OCI-LY3 (cell line): ENCODE results near the gene BLOC1S4.

Experiments
- H2AFZ ChIP-seq: fragments of 200-600, 300-600 bp; shearing (Covaris generic); 2 replicates; pipeline ENCODE4 v1.6.0; 2014; ENCODE audit warnings: antibody characterized with exemption, low read depth, low read length
- H3K27ac ChIP-seq: fragments of 200-600, 300-600 bp; sonication (generic); 2 replicates; pipeline ENCODE4 v1.5.1; 2014; ENCODE audit warnings: mild to moderate bottlenecking, low read length, moderate library complexity, mixed read lengths
- H3K27me3 ChIP-seq: fragments of 200-600, 300-600 bp; sonication (generic); 2 replicates; pipeline ENCODE4 v1.6.1; 2014; ENCODE audit warnings: low read depth, low read length, mixed read lengths
- H3K36me3 ChIP-seq: fragments of 200-600, 300-600 bp; sonication (generic); replicated peaks from 2 replicates; pipeline ENCODE3; 2014; ENCODE audit warnings: low read depth, low read length, mixed read lengths
- H3K4me1 ChIP-seq: fragments of 300-600, 200-600 bp; sonication (generic); 2 replicates; pipeline ENCODE4 v1.6.1; 2014; ENCODE audit warnings: low read length, mixed read lengths
- H3K4me2 ChIP-seq: fragments of 200-600, 300-600 bp; sonication (generic); 2 replicates; pipeline ENCODE4 v1.6.1; 2014; ENCODE audit warnings: low read length, mixed read lengths
- H3K4me3 ChIP-seq: fragments of 300-600, 200-600 bp; sonication (generic); 2 replicates; pipeline ENCODE4 v1.5.1; 2014; ENCODE audit warnings: antibody characterized with exemption, mild to moderate bottlenecking, low read length, moderate library complexity
- H3K79me2 ChIP-seq: fragments of 300-600, 200-600 bp; shearing (Covaris generic); 2 replicates; pipeline ENCODE4 v1.6.1; 2014; ENCODE audit warnings: mild to moderate bottlenecking, low read length, mixed read lengths
- H3K9ac ChIP-seq: fragments of 300-600, 200-600 bp; shearing (Covaris generic); 2 replicates; pipeline ENCODE4 v1.6.0; 2014; ENCODE audit warnings: mild to moderate bottlenecking, low read length, moderate library complexity
- H3K9me3 ChIP-seq: fragments of 200-600, 300-600 bp; shearing (Covaris generic); 2 replicates; pipeline ENCODE4 v1.6.1; 2014; ENCODE audit warnings: low read length, mixed read lengths; ENCODE audit not compliant: insufficient read depth
- H4K20me1 ChIP-seq: fragments of 200-600, 300-600 bp; sonication (generic); 2 replicates; pipeline ENCODE4 v1.6.1; 2016; ENCODE audit warnings: low read length, mixed read lengths; ENCODE audit not compliant: insufficient read depth
- EZH2phosphoT487 ChIP-seq: fragments of 200-600 bp; shearing (Covaris generic); IDR thresholded peaks from 2 replicates; pipeline ENCODE4 v1.6.1; 2018; ENCODE audit warnings: antibody characterized with exemption, mixed run types, low read depth
- TF ChIP-seq, protein P1 (sequence below): fragments of 200-600, 300-600 bp; sonication (generic); IDR thresholded peaks from 2 replicates; pipeline ENCODE4 v1.5.1; 2014; ENCODE audit warnings: antibody characterized with exemption, low read length, low read depth

Gene BLOC1S4

DNA sequence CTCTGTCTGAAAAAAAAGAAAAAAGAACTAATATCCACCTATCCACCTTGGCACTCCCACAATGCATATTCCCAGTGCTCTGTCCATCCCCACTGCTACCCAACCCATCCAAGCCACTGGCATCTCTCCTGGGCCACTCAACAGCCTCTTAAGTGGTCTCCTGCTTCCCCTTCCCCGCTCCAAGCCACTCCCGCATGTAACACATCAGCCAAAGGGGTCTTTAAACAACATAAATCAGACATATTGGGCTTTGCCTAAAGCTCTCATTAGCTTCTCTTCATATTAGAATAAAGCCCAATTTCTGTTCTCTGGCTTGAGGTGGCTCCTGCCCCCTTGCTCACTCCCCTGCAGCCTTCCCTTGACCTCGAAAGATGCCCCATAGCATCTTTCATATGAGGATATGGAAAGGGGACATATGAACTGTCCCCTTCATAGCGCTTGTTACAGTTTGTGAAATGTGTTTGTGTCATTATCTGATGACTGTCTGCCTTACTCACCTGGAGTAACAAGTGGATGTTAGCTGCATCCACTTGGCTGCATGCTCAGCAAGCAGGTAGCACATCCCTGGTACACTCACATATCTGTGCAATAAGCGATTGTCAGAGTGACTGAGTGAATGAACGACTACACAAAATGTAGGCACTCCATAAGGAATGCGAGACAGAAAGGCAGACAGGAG is 3.1 kb downstream of the BLOC1S4 start:
- H3K27ac ChIP-seq: no peak overlapping the region
- H2AFZ ChIP-seq: no peak overlapping the region
- H3K27me3 ChIP-seq: no peaks in the 10 kb centered on the region
- H3K36me3 ChIP-seq: no peaks in the 10 kb centered on the region
- no peak overlapping the region for H3K4me3 ChIP-seq
- peaks cover 25% of the 10 kb centered on the region for H3K79me2 ChIP-seq
- no peak for TF ChIP-seq EZH2phosphoT487
- TF ChIP-seq, protein P1, sequence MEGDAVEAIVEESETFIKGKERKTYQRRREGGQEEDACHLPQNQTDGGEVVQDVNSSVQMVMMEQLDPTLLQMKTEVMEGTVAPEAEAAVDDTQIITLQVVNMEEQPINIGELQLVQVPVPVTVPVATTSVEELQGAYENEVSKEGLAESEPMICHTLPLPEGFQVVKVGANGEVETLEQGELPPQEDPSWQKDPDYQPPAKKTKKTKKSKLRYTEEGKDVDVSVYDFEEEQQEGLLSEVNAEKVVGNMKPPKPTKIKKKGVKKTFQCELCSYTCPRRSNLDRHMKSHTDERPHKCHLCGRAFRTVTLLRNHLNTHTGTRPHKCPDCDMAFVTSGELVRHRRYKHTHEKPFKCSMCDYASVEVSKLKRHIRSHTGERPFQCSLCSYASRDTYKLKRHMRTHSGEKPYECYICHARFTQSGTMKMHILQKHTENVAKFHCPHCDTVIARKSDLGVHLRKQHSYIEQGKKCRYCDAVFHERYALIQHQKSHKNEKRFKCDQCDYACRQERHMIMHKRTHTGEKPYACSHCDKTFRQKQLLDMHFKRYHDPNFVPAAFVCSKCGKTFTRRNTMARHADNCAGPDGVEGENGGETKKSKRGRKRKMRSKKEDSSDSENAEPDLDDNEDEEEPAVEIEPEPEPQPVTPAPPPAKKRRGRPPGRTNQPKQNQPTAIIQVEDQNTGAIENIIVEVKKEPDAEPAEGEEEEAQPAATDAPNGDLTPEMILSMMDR: no peak
- peaks cover 24% of the 10 kb centered on the region for H3K4me1 ChIP-seq
- no peak overlapping the region for H3K4me2 ChIP-seq
- no peak overlapping the region for H3K9ac ChIP-seq
- H4K20me1 ChIP-seq: 0 out of 2 replicates have a peak, but pooled peaks cover 5% of the 10 kb centered on the region
- H3K9me3 ChIP-seq: no peaks in the 10 kb centered on the region

DNA sequence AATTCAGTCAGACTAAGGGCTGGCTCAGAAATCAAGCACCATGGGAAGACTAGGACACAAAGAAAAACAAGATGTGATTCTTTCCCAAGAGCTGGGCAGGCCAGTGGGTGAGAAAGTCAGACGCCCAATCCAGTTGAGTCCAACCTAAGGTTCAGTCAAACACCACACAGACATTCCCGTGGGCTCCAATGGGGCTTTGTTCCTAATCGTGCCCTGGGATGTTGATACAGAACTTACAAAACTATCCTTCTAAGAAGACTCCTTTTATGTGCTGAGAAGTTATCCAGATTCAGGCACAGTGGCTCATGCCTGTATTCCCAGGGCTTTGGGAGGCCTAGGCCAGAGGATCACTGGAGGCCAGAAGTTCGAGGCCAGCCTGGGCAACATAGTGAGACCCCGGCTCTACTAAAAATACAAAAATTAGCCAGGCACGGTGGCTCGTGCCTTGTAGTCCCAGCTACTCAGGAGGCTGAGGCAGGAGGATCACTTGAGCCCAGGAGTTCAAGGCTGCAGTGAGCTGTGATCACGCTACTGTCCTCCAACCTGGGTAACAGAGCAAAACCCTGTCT is 3.7 kb downstream of the BLOC1S4 start:
- no peak overlapping the region; the same call in 1 of the 2 replicates for H3K4me2 ChIP-seq

DNA sequence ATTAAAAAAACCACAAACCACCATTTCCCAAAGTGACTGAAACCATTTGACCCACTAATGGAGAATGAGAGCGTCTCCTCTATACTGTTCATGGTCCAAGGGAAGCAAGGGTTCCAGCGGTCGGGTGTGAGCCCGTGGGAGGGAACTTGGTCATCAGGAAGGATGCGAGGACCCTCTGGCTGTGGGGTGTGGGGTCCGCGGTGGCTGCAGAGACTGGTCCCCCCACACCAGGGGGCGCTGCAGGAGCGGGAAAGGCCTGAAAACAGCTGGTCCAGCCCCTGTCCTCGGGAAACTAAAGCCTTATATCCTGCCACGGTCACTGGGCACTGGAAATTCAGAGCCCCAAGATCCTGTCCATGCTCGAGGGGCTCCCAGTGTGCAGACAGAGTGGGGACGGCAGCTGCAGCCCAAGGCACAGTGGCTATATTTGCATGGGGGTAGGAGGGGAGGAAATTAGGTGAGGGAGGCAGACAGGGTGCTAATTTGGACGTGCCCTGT is 4.3 kb downstream of the BLOC1S4 start:
- no peaks in the 10 kb centered on the region for H3K36me3 ChIP-seq

More for the DNA sequence above, 3.7 kb downstream of the BLOC1S4 start:
- no peak overlapping the region; the same call in 1 of the 2 replicates for H3K4me3 ChIP-seq
- no peaks in the 10 kb centered on the region for H3K27me3 ChIP-seq
- H3K9me3 ChIP-seq: no peaks in the 10 kb centered on the region
- no peaks in the 10 kb centered on the region for H3K36me3 ChIP-seq
- no peak overlapping the region for H3K9ac ChIP-seq
- no peak overlapping the region for H3K27ac ChIP-seq
- H3K4me1 ChIP-seq: peaks cover 24% of the 10 kb centered on the region
- 0 out of 2 replicates have a peak, but pooled peaks cover 5% of the 10 kb centered on the region for H4K20me1 ChIP-seq
- no peak for TF ChIP-seq EZH2phosphoT487
- TF ChIP-seq, protein P1: no peak
- no peak overlapping the region for H2AFZ ChIP-seq
- H3K79me2 ChIP-seq: peaks cover 25% of the 10 kb centered on the region

DNA sequence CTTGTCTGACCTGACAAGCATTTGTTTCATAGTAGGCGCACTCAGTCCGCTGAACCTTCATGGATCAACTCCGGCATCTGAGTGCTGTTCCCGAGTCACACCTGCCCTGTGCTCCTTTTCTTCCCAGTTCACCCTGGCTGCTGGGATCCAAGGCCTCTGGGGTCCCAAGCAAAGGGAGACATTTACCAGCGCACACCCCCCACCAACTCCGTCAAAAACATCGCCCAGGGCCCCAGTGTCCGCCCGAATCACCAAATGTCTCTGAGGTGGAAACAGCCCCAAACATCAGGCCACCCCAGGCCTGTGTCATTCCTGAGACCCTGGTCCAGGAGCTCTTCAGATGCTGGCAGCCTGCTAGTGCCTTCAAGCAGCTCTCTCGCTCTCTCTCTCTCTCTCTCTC is 5.1 kb downstream of the BLOC1S4 start:
- H3K4me2 ChIP-seq: no peak overlapping the region
- no peaks in the 10 kb centered on the region for H3K36me3 ChIP-seq
- TF ChIP-seq, protein P1: no peak
- no peak for TF ChIP-seq EZH2phosphoT487
- H3K79me2 ChIP-seq: peaks cover 21% of the 10 kb centered on the region
- no peak overlapping the region for H3K4me3 ChIP-seq
- no peaks in the 10 kb centered on the region for H3K27me3 ChIP-seq
- no peaks in the 10 kb centered on the region for H3K9me3 ChIP-seq
- H3K27ac ChIP-seq: no peak overlapping the region
- H4K20me1 ChIP-seq: 0 out of 2 replicates have a peak, but pooled peaks cover 5% of the 10 kb centered on the region
- no peak overlapping the region for H2AFZ ChIP-seq
- peaks cover 15% of the 10 kb centered on the region for H3K4me1 ChIP-seq
- no peak overlapping the region for H3K9ac ChIP-seq

More for the DNA sequence above, 4.3 kb downstream of the BLOC1S4 start:
- TF ChIP-seq, protein P1: peak; percentile 96
- no peak for TF ChIP-seq EZH2phosphoT487
- H3K4me3 ChIP-seq: peak overlapping the region; percentile 47
- no peaks in the 10 kb centered on the region for H3K27me3 ChIP-seq
- H3K9me3 ChIP-seq: no peaks in the 10 kb centered on the region
- H2AFZ ChIP-seq: peak overlapping the region; percentile 16; the same call in 1 of the 2 replicates
- peaks cover 19% of the 10 kb centered on the region for H3K4me1 ChIP-seq
- no peak overlapping the region for H3K27ac ChIP-seq
- 0 out of 2 replicates have a peak, but pooled peaks cover 5% of the 10 kb centered on the region for H4K20me1 ChIP-seq
- H3K9ac ChIP-seq: no peak overlapping the region
- peak overlapping the region; percentile 65 for H3K4me2 ChIP-seq
- H3K79me2 ChIP-seq: peaks cover 25% of the 10 kb centered on the region
